ENCODE data around the gene DDX20.

- TF ChIP-seq, protein P1, sequence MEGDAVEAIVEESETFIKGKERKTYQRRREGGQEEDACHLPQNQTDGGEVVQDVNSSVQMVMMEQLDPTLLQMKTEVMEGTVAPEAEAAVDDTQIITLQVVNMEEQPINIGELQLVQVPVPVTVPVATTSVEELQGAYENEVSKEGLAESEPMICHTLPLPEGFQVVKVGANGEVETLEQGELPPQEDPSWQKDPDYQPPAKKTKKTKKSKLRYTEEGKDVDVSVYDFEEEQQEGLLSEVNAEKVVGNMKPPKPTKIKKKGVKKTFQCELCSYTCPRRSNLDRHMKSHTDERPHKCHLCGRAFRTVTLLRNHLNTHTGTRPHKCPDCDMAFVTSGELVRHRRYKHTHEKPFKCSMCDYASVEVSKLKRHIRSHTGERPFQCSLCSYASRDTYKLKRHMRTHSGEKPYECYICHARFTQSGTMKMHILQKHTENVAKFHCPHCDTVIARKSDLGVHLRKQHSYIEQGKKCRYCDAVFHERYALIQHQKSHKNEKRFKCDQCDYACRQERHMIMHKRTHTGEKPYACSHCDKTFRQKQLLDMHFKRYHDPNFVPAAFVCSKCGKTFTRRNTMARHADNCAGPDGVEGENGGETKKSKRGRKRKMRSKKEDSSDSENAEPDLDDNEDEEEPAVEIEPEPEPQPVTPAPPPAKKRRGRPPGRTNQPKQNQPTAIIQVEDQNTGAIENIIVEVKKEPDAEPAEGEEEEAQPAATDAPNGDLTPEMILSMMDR (IDR thresholded peaks at IDR 0.05; ENCODE audit: insufficient read depth, low read length, poor library complexity, severe bottlenecking): no peak
- no peak for TF ChIP-seq EZH2phosphoT487 (conservative IDR thresholded peaks at IDR 0.05; ENCODE audit: low read length)
Observed at GRCh38 chr1:111786669-111787207, 31.0 kb downstream of the DDX20 start.

All from SU-DHL-6 (cell line).